ENCODE results near the gene TXLNG.

Gene TXLNG

DNA sequence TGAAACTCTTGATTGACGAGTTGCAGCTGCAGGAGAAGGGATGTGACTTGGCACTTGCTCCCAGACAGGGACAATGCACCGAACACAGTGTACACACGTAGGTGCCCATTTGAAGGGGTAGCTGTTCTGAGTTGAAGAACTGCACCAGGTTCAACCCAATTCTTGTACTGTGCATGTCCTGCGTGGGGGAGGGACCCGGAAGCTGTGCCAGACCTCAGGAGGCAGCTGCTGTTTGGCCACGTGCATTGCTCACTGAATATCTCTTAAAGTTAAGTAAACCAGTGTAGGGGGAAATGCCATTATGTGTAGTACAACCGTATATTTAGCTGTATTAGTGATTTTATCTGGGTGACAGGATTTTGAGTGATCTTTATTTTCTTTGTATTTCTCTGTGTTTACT is 95.9 kb downstream of the TXLNG start:
- no peak overlapping the region; the same call in 1 of the 2 replicates for H3K4me3 ChIP-seq (ENCODE audit: control insufficient read depth, low read depth, low read length)
- no peak for DNase-seq (ENCODE audit: low read depth)
- TF ChIP-seq, protein P1, sequence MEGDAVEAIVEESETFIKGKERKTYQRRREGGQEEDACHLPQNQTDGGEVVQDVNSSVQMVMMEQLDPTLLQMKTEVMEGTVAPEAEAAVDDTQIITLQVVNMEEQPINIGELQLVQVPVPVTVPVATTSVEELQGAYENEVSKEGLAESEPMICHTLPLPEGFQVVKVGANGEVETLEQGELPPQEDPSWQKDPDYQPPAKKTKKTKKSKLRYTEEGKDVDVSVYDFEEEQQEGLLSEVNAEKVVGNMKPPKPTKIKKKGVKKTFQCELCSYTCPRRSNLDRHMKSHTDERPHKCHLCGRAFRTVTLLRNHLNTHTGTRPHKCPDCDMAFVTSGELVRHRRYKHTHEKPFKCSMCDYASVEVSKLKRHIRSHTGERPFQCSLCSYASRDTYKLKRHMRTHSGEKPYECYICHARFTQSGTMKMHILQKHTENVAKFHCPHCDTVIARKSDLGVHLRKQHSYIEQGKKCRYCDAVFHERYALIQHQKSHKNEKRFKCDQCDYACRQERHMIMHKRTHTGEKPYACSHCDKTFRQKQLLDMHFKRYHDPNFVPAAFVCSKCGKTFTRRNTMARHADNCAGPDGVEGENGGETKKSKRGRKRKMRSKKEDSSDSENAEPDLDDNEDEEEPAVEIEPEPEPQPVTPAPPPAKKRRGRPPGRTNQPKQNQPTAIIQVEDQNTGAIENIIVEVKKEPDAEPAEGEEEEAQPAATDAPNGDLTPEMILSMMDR (IDR thresholded peaks at IDR 0.05; ENCODE audit: control insufficient read depth, insufficient read depth, low read depth, low read length, missing control alignments), result no peak

DNA sequence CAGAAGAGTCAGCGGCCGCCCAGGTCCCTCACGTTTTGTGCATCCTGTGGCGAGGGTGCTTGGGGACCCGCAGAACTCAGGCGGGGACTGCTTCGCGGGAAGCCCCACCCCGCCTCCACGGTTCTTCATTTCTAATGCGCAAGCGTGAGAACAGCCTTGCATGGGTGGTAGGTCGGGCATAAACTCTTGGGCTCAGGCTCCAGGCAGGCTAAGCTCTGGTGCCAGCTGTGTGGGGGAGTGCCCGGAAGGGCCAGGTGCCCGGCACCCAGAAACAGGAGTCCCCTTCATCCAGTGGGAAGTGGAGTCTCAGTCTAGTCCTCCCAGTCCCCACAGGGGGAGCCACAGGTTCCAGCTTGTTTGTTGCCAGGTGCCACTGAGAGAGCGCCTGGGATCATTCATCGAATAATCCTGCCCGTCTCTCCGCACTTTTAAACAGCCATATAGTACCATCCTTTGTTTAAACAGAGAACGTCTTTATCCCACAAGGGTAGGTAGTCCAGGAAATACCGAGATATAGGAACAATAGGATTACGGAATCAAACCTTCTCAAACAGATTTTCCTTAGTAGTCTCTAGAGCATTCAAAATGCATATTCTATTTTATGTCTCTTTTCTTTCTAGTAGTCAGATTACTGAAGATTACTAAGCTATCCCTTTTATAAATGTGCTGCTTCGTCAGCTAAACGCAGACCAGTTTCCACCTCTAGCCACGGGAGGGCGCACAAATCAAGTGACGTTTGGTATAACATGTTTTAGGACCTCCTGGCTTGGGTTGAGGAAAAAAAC is 96.6 kb downstream of the TXLNG start:
- DNase-seq (ENCODE audit: low read depth), result peak; percentile 17
- TF ChIP-seq, protein P1 (IDR thresholded peaks at IDR 0.05; ENCODE audit: control insufficient read depth, insufficient read depth, low read depth, low read length, missing control alignments), result peak; percentile 70
- H3K4me3 ChIP-seq (ENCODE audit: control insufficient read depth, low read depth, low read length), result peak overlapping the region; percentile 54

DNA sequence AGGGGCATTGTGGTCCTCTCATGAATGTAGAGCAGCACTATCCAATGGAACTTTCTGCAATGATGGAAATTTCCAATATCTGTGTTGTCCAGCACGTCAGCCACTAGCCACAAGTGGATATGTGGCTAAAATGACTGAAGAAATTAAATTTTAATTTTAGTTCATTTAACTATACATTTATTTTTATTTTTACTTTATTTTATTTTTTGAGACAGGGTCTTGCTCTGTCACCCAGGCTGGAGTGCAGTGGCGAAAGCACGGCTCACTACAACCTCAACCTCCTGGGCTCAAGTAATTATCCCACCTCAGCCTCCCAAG is 97.2 kb downstream of the TXLNG start:
- no peak overlapping the region for H3K4me3 ChIP-seq (ENCODE audit: control insufficient read depth, low read depth, low read length)
- TF ChIP-seq, protein P1 (IDR thresholded peaks at IDR 0.05; ENCODE audit: control insufficient read depth, insufficient read depth, low read depth, low read length, missing control alignments), result no peak
- DNase-seq (ENCODE audit: low read depth), result no peak

DNA sequence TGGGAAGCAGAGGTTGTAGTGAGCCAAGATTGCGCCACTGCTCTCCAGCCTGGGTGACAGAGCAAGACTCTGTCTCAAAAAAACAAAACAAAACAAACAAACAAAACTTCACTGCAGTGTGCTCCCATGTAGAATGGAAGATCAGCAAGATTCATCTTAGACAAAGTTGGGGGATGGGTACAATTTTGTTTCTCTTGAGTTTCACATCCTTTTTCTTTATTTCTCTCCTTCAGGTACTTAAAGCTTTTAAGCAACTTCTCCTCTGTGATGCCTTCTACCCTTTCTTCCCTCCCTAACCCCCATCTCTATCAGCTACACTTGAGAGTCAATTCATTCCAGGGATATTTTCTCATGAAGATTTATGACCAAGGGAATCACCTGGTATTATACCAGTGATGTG is 99.4 kb downstream of the TXLNG start:
- DNase-seq (ENCODE audit: low read depth), result no peak

DNA sequence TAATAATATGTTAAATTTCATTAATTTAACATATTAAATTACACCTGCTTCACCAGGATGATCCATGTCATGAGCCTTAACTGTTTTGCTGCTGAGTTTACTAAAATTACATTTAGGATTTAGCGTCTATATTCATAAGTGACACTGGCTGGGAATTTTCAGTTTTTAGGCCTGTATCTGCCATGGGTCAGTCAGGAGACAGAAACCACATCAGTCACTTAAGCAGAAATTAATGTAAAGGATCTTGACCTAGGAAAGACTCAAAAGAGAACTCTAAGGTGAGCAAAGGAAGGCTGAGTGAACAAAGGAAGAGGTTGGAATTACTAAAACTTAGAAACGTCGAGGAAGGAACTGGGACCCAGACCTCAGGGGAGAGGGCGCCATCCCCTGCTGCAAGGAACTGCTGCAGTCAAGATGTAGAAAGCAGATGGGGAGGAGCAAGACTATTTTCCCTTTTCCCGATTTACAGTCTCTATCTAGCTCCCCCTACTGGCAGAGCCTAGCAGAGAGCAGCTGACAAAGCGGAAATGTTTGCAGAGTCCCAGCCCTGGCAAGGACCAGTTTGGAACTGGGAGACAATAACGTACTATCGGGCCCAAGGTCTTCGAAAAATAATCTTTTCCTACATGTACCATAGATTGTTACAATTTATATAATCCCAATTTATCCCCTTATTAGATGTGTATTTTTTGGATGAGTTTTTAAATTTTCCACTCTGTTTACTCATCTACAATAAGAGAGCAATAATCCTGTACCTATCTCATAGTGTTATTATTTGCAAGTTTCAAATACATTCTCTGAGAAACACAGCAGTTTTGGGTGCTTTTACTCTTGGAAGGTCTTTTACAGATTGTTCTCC is 106.5 kb downstream of the TXLNG start:
- H3K4me3 ChIP-seq (ENCODE audit: control insufficient read depth, low read depth, low read length), result no peak overlapping the region
- DNase-seq (ENCODE audit: low read depth), result peak; percentile 53

More for the DNA sequence above, 99.4 kb downstream of the TXLNG start:
- TF ChIP-seq, protein P1 (IDR thresholded peaks at IDR 0.05; ENCODE audit: control insufficient read depth, insufficient read depth, low read depth, low read length, missing control alignments), result no peak
- H3K4me3 ChIP-seq (ENCODE audit: control insufficient read depth, low read depth, low read length), result no peak overlapping the region

More for the DNA sequence above, 106.5 kb downstream of the TXLNG start:
- TF ChIP-seq, protein P1 (IDR thresholded peaks at IDR 0.05; ENCODE audit: control insufficient read depth, insufficient read depth, low read depth, low read length, missing control alignments), result peak; percentile 95

Data from AG09309 (cell line).